ENCODE measurements around the gene OR5H15.

- TF ChIP-seq POLR2AphosphoS5 (IDR thresholded peaks at IDR 0.05) (no peak), POLR2A (IDR thresholded peaks at IDR 0.05) (no peak)
Measured at GRCh38 chr3:98147179-98147578, 19.3 kb upstream of the OR5H15 start, which contains the start of gene OR5H14.

All from transverse colon (tissue), 3 donors.